Pancreas (tissue), 10 donors: ENCODE measurements around the gene CKAP2L. TPM values are rescaled to one million over a fixed set of nuclear protein-coding genes. Genes with fewer than 3 reads are reported as not detected.

Source experiments
- ATAC-seq, 4 donors: fragments of 200-7000 bp; cut with Tn5 transposase; one replicate each; pipeline versions ENCODE4 v1.8.0 to v1.9.1; 2020; ENCODE audit warnings: mild to moderate bottlenecking in 4 of 4, moderate library complexity in 4 of 4
- DNase-seq, 6 donors: peaks; one replicate each; pipeline ENCODE4 v3.0.0-alpha.2; 2020
- FAIRE-seq: peaks from 2 replicates; lab custom pipeline; 2012; peaks lifted over from hg19 to GRCh38; lab: Jason Lieb, UNC
- H3K27ac ChIP-seq, 4 donors: fragments of 200-600 bp; sonication (generic); 1 replicate in 3 of 4; 2 replicates in 1 of 4; pipeline versions ENCODE4 v1.5.0 to v1.8.0; 2020
- H3K27me3 ChIP-seq, 4 donors: fragments of 200-600 bp; one replicate each; pipeline ENCODE4 v1.8.0; 2021
- H3K36me3 ChIP-seq, 3 donors: fragments of 200-600 bp; sonication (generic) in 1 of 3; one replicate each; pipeline versions ENCODE4 v1.5.0 to v1.8.0; 2020 to 2021
- H3K4me1 ChIP-seq, 3 donors: fragments of 200-600 bp; one replicate each; pipeline ENCODE4 v1.8.0; 2021
- H3K4me3 ChIP-seq, 4 donors: fragments of 200-600 bp; sonication (generic) in 2 of 4; one replicate each; pipeline versions ENCODE4 v1.5.0 to v1.8.0; 2020 to 2021
- H3K9me3 ChIP-seq, 4 donors: fragments of 200-600 bp; one replicate each; pipeline ENCODE4 v1.8.0; 2021
- CTCF ChIP-seq, 4 donors: fragments of 200-600 bp; sonication (generic) in 3 of 4; IDR thresholded peaks; one replicate each; pipeline versions ENCODE4 v1.5.0 to v1.8.0; 2021; ENCODE audit warnings: antibody characterized with exemption in 4 of 4
- WGBS, 2 donors: extraction: QIAGEN DNeasy Blood & Tissue Kit; methylation state at CpG; one replicate each; pipeline ENCODE4 v1.1.7; 2013; 5-methylcytosine and 5-hydroxymethylcytosine counted together
- intact Hi-C, 3 donors: fragments of 100-400 bp; cut with DNase I; formaldehyde crosslinking; loops; one replicate each; pipeline versions ENCODE4 v1.11.1 to v1.14.2; 2022
- polyA plus RNA-seq, 2 donors: library from polyadenylated mRNA; stranded (reverse); fragments of 200-250 nt; gene quantifications; one replicate each; pipeline ENCODE4 v1.2.3, GENCODE V29; 2013
- total RNA-seq, 6 donors: library from RNA; stranded (reverse); fragmentation: NEBNext Ultra II Directional in 4 of 6; extraction: Animal tissue kit (Norgen Biotek cat#: 25700) in 4 of 6; gene quantifications; one replicate each; pipeline versions ENCODE4 v1.2.1 to v1.2.4, GENCODE V29; 2021 to 2023
- donor health status: healthy with polysubstance abuse.
- donor health status: DM: no; HTN: no; CAD: no; lungs with moderate emphysema.
- donor health status: DM: no; HTN: no; CAD: no.
- donor health status: control.
- donor health status: control.
- donor health status: Bipolar disorder and iron deficiency.
- donor health status: DM: yes; HTN: yes; CAD: no.
- donor health status: DM: no; HTN: no; CAD: no.
- donor health status: DM: no; HTN: no; CAD: no.
- donor health status: DM: yes; HTN: yes; CAD: no.

The CKAP2L gene
- total and polyA plus RNA-seq, 8 donors, result 0.04 to 0.64 (median 0.12) TPM; not detected in 2

- TF ChIP-seq CTCF (IDR thresholded peaks at IDR 0.05), result no peak
- Histone ChIP-seq H3K27ac (peak overlapping the region in 2 of 4 donors; percentile 18 to 21), H3K27me3 (no peaks in the 10 kb centered on the region), H3K36me3 (no peaks in the 10 kb centered on the region), H3K9me3 (no peaks in the 10 kb centered on the region), H3K4me3 (no peak overlapping the region), H3K4me1 (no peaks in the 10 kb centered on the region)
- WGBS, 2 donors, result 59 to 64% methylated on average over 3 of the region's 3 CpGs
- FAIRE-seq (no peak), ATAC-seq (peak in 2 of 4 donors; percentile 65 to 69), DNase-seq (no peak)
- intact Hi-C loops, result loop anchor here in 1 of 3 donors (10.0 kb wide), 1 partner anchor 75 kb away; no protein-coding TSS in a partner anchor
Measured at GRCh38 chr2:112699984-112700667, 64.3 kb downstream of the CKAP2L start.

GRCh38 chr2:112698834-112699515 is 65.4 kb downstream of the CKAP2L start:
- ATAC-seq, result no peak
- no peaks in the 10 kb centered on the region for H3K27me3 ChIP-seq
- no peak overlapping the region for H3K4me3 ChIP-seq
- 72 to 78% methylated on average over 3 of the region's 3 CpGs for WGBS, 2 donors
- no peaks in the 10 kb centered on the region for H3K4me1 ChIP-seq
- no peaks in the 10 kb centered on the region for H3K9me3 ChIP-seq
- H3K27ac ChIP-seq, result no peak overlapping the region
- intact Hi-C loops, result loop anchor here in 1 of 3 donors (10.0 kb wide), 1 partner anchor 74 kb away; no protein-coding TSS in a partner anchor
- no peak for TF ChIP-seq CTCF (IDR thresholded peaks at IDR 0.05)
- no peak for DNase-seq
- FAIRE-seq, result no peak
- no peaks in the 10 kb centered on the region for H3K36me3 ChIP-seq

- ATAC-seq, result no peak
- no peaks in the 10 kb centered on the region for H3K4me1 ChIP-seq
- H3K27me3 ChIP-seq, result no peaks in the 10 kb centered on the region
- FAIRE-seq, result no peak
- TF ChIP-seq CTCF (IDR thresholded peaks at IDR 0.05), result no peak
- 86 to 91% methylated on average over 12 of the region's 12 CpGs for WGBS, 2 donors
- intact Hi-C loops, result loop anchor here in 2 of 3 donors (5.0 to 10.0 kb wide), 2 partner anchors 67 to 69 kb away; no protein-coding TSS in a partner anchor
- H3K36me3 ChIP-seq, result no peaks in the 10 kb centered on the region
- DNase-seq, result no peak
- no peaks in the 10 kb centered on the region for H3K9me3 ChIP-seq
- no peak overlapping the region for H3K4me3 ChIP-seq
- H3K27ac ChIP-seq, result no peak overlapping the region
Measured at GRCh38 chr2:112694182-112694581, 70.2 kb downstream of the CKAP2L start.

- H3K9me3 ChIP-seq, result no peaks in the 10 kb centered on the region
- no peak for TF ChIP-seq CTCF (IDR thresholded peaks at IDR 0.05)
- DNase-seq (no peak), ATAC-seq (no peak), FAIRE-seq (no peak)
- no peaks in the 10 kb centered on the region for H3K36me3 ChIP-seq
- WGBS, 2 donors, result 79% methylated on average over 9 of the region's 9 CpGs
- no peaks in the 10 kb centered on the region for H3K4me1 ChIP-seq
- intact Hi-C loops, result loop anchor here in 2 of 3 donors (5.0 to 10.0 kb wide), 2 partner anchors 66 to 69 kb away; no protein-coding TSS in a partner anchor
- H3K27me3 ChIP-seq, result no peaks in the 10 kb centered on the region
- H3K4me3 ChIP-seq, result no peak overlapping the region
- no peak overlapping the region for H3K27ac ChIP-seq
Measured at GRCh38 chr2:112693596-112693995, 70.8 kb downstream of the CKAP2L start.
